GM19043 (cell line): Measurements from ENCODE around the gene KCNAB1.

Source experiments
- ATAC-seq: cut with Tn5 transposase; IDR thresholded peaks from one replicate; pipeline ENCODE4 v1.9.1; 2021; ENCODE audit warnings: low read depth; ENCODE audit not compliant: unreplicated experiment

Gene KCNAB1

DNA sequence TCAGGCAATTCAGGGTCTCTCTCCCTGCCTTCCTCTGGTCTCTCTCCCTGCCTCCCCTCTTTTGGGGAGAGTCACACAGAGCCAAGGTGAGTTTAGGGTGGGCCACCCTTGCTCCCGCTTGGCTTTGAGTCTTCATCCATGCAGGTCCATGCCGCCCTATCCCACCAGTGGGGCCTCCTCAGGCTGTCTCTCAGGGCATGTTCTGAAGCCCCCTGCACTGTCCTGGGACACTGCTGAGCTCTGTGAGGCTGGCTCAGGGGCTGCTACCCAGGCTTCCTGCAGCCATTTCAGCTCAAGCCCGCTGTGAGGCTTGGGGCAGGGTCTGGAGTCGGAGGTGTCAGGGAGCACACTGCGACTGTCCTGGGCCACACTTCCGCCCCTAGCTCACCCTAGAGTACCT is 231.4 kb downstream of the KCNAB1 start:
- ATAC-seq, result no peak

DNA sequence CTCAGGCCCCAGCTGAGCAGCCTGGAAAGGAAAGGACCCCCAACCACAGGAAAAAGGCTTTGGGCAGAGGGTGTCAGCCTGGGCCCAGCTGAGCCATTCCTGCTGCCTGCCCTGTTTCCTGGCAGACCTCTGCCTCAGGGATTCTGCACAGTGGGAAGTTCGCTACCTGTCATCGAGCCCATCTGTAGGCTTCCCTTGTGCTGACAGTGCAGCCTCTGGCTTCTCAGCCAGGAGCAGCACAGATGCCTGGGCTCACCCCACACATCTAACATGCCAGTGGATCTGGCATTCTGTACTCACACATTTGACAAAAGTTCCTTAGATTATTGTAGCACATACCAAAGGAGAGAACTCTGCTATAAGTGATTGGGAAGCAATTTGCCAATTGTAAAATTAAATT is 232.3 kb downstream of the KCNAB1 start:
- ATAC-seq, result no peak

GRCh38 chr3:156353563-156353962 is 233.2 kb downstream of the KCNAB1 start:
- ATAC-seq, result no peak

- ATAC-seq, result no peak
Measured at GRCh38 chr3:156356537-156357363, 236.4 kb downstream of the KCNAB1 start.

GRCh38 chr3:156358232-156358631 is 237.9 kb downstream of the KCNAB1 start:
- no peak for ATAC-seq

GRCh38 chr3:156359368-156359767 is 239.0 kb downstream of the KCNAB1 start:
- no peak for ATAC-seq

- ATAC-seq, result no peak
Measured at GRCh38 chr3:156360083-156360482, 239.7 kb downstream of the KCNAB1 start.

- no peak for ATAC-seq
Measured at GRCh38 chr3:156360963-156361362, 240.6 kb downstream of the KCNAB1 start.

DNA sequence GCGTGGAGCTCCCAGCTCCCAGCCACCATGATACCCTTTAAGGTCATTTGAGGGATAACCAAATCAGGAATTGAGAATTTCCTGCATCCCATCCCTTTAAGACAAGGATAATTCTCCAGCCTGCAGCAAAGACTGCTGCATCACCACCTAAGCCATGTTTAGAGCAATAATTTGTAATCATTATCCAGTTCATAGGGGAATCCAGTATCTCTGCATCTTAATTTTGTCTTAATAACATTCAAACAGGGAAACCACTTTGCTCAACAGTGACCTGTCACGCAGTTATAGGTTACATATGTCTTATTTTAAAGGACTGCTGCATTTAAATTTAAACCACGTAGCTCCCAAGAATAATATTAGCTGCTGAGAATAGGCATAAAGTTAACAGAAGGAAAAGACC is 246.2 kb downstream of the KCNAB1 start:
- ATAC-seq, result no peak

- ATAC-seq, result peak; percentile 74
Measured at GRCh38 chr3:156368189-156368588, 247.8 kb downstream of the KCNAB1 start.

GRCh38 chr3:156371701-156372100 is 251.3 kb downstream of the KCNAB1 start:
- no peak for ATAC-seq

DNA sequence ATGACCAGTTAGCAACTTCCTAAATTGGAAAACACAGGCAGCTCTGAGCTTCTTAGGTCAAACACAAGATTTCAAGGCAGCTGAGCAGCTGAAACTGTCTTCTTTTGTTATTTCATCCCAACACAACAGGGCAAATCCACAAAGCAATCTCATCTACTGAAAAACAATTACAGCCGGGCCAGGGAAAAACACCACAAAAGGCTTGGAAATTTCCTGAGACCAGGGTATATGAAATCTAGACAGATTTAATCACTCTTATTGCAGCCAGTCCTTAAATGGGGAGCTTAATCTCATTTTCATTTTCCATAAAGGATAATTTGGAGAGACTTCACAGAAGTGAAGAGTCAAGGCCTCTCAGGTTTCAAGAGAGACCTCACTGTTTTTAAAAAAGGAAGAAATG is 252.7 kb downstream of the KCNAB1 start:
- ATAC-seq, result no peak

DNA sequence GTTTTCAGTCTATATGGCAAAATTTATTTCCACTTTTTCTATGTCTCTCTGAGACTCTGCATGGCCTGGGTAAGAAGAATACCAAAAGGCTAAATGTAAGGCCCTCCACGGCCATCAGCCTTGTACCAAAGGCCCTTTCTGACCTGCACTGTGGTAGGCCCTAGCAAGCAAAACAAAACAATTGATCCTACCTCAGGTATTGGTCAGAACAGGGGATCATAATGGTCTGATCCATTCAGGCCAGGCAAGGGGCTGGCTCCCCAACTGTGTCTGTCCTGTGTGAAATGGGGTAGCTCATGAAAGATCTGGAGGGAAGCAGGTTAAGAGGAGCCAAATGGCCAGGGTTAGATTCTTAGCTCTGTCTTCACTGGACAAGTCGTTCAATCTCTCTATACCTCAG is 253.3 kb downstream of the KCNAB1 start:
- ATAC-seq, result no peak

GRCh38 chr3:156376199-156376598 is 255.8 kb downstream of the KCNAB1 start:
- ATAC-seq, result no peak

DNA sequence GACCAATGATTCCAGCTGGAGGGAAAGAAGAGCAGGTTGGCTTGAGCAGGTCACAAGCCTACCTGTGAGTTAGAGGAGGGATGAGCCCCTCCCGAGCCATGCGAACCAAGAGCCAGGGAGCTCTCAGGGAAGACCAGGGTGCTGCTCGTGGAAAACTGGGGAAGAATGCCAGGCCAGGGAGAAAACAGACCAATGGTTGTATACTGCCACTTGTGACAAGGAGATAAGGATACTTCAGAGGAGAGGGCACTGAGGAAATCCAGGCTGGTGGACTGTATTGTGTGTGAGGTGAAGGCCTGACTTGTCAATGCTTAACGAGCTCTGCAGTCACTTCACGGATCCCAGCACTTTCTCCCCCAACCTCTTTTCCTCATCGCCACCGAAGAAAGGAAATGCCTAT is 256.9 kb downstream of the KCNAB1 start:
- ATAC-seq, result no peak

DNA sequence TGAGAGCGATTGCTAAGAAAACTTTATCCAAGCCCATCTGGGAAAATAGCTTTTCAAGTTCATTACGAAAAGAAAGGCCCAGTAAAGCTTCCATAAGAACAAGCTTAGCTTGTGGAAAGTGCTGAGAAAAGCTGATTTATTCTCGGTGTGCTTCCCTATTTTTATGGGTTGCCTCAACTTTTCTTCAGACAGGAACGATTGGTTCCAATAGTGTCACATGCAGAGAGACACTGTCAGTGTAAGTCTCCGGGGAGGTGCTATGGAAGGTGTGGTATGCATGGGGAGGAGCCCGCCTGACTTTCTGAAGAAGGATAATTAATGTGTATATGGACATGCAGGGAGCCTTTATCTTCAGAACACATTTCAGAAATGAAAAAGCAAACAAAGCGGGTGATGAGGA is 257.3 kb downstream of the KCNAB1 start:
- no peak for ATAC-seq

GRCh38 chr3:156378871-156379270 is 258.5 kb downstream of the KCNAB1 start:
- no peak for ATAC-seq

GRCh38 chr3:156379327-156379726 is 258.9 kb downstream of the KCNAB1 start:
- no peak for ATAC-seq

DNA sequence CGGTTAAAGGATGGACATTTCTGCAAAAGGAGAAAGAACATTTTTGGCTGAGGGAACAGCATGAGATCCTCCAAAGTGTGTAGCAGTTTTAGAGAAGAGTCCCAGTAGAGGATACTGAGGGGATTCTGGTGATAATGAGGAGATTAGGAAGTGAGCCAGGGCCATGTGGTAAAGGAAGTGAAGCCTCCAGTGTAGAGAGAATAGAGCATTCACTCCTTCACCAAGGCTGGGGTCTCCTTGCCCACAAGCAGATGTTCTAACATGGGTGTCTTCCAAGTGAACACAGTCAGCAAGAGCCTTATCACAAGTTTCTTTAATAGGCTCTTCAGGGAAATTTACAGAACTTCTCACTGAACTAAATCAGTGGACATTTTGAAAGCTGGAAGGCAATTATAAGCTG is 260.9 kb downstream of the KCNAB1 start:
- no peak for ATAC-seq

- peak; percentile 53 for ATAC-seq
Measured at GRCh38 chr3:156382458-156383346, 262.3 kb downstream of the KCNAB1 start.

GRCh38 chr3:156383441-156384025 is 263.2 kb downstream of the KCNAB1 start:
- no peak for ATAC-seq
